Ishikawa (cell line): ENCODE data around the gene LPP.

Experiments
- CEBPB ChIP-seq: IDR thresholded peaks from 2 replicates; pipeline ENCODE4 v1.6.1; 2012
- CREB1 ChIP-seq: IDR thresholded peaks from 2 replicates; pipeline ENCODE4 v1.6.1; 2012; ENCODE audit warnings: low read depth
- EGR1 ChIP-seq: IDR thresholded peaks from 2 replicates; pipeline ENCODE4 v1.6.1; 2012
- EP300 ChIP-seq: IDR thresholded peaks from 2 replicates; pipeline ENCODE4 v1.6.1; 2012; ENCODE audit warnings: borderline replicate concordance
- FOXM1 ChIP-seq: IDR thresholded peaks from 2 replicates; pipeline ENCODE4 v1.6.1; 2012; ENCODE audit warnings: low read depth, borderline replicate concordance
- MAX ChIP-seq: IDR thresholded peaks from 2 replicates; pipeline ENCODE4 v1.6.1; 2012
- NFIC ChIP-seq: IDR thresholded peaks from 2 replicates; pipeline ENCODE4 v1.6.1; 2012
- RAD21 ChIP-seq: IDR thresholded peaks from 2 replicates; pipeline ENCODE4 v1.6.1; 2012; ENCODE audit warnings: low read depth
- REST ChIP-seq: IDR thresholded peaks from 2 replicates; pipeline ENCODE4 v1.6.1; 2012; ENCODE audit warnings: low read depth, mild to moderate bottlenecking
- TAF1 ChIP-seq: IDR thresholded peaks from 2 replicates; pipeline ENCODE4 v1.6.1; 2012; ENCODE audit warnings: low read depth, mild to moderate bottlenecking
- TCF12 ChIP-seq: IDR thresholded peaks from 2 replicates; pipeline ENCODE4 v1.6.1; 2012; ENCODE audit warnings: low read depth
- TEAD4 ChIP-seq: IDR thresholded peaks from 2 replicates; pipeline ENCODE4 v1.6.1; 2012
- USF1 ChIP-seq: IDR thresholded peaks from 2 replicates; pipeline ENCODE4 v1.6.1; 2012
- YY1 ChIP-seq: IDR thresholded peaks from 2 replicates; pipeline ENCODE4 v1.6.1; 2012; ENCODE audit warnings: low read depth
- ZBTB7A ChIP-seq: IDR thresholded peaks from 2 replicates; pipeline ENCODE4 v1.6.1; 2012; ENCODE audit warnings: low read depth

LPP gene

GRCh38 chr3:188153437-188154013 is 432 bp upstream of the LPP start:
- no peak; the same call in 1 of the 2 replicates for TF ChIP-seq RAD21
- TF ChIP-seq TEAD4 = peak; percentile 84
- peak; percentile 71 for TF ChIP-seq TCF12
- no peak for TF ChIP-seq REST
- peak; percentile 73 for TF ChIP-seq CREB1
- no peak for TF ChIP-seq USF1
- TF ChIP-seq ZBTB7A = peak; percentile 6
- TF ChIP-seq EGR1 = peak; percentile 43; the same call in 1 of the 2 replicates
- peak; percentile 49; the same call in 1 of the 2 replicates for TF ChIP-seq FOXM1
- TF ChIP-seq NFIC = peak; percentile 48; the same call in 1 of the 2 replicates
- TF ChIP-seq YY1 = peak; percentile 54; the same call in 1 of the 2 replicates
- peak; percentile 69 for TF ChIP-seq EP300
- TF ChIP-seq TAF1 = peak; percentile 79
- TF ChIP-seq MAX = peak; percentile 79
- peak; percentile 14; the same call in 1 of the 2 replicates for TF ChIP-seq CEBPB

- TF ChIP-seq TCF12 = no peak
- no peak for TF ChIP-seq TAF1
- TF ChIP-seq REST = no peak
- TF ChIP-seq FOXM1 = no peak
These were observed 1.0 kb downstream of the LPP start for GRCh38 chr3:188154809-188155574.

GRCh38 chr3:188156056-188156455 is 2.1 kb downstream of the LPP start:
- TF ChIP-seq YY1 (no peak), REST (no peak), TCF12 (no peak), CREB1 (no peak), MAX (no peak)

GRCh38 chr3:188157407-188157806 is 3.5 kb downstream of the LPP start:
- no peak for TF ChIP-seq NFIC
- no peak for TF ChIP-seq TCF12
- no peak for TF ChIP-seq FOXM1
- no peak for TF ChIP-seq TAF1
- TF ChIP-seq YY1 = no peak
- no peak for TF ChIP-seq TEAD4
- TF ChIP-seq USF1 = no peak

- TF ChIP-seq ZBTB7A (no peak), REST (no peak), TCF12 (no peak), CREB1 (no peak), FOXM1 (no peak), EGR1 (no peak), NFIC (no peak), YY1 (no peak)
These were observed 4.0 kb downstream of the LPP start for GRCh38 chr3:188157971-188158370.
